ENCODE data around the gene PHLPP1. TPM values are rescaled to one million over a fixed set of nuclear protein-coding genes. Genes with fewer than 3 reads are reported as not detected.

Gene PHLPP1
- total RNA-seq, 1 experiment from 2014 or later, result 14.7 TPM

- no peak overlapping the region for H3K9ac ChIP-seq (ENCODE audit: low read length)
- intact Hi-C loops (cut with micrococcal nuclease), result no loop called here
- H3K4me1 ChIP-seq (ENCODE audit: control insufficient read depth in 1 of 2, insufficient read depth in 2 of 2, low read length in 2 of 2), result peaks cover 57 to 92% of the 10 kb centered on the region in 2 experiments
- ChIA-PET RAD21 (ENCODE audit: low non-redundant PET in 1 of 2, low total read pairs in 2 of 2, uncharacterized antibody in 2 of 2, unreplicated experiment in 2 of 2) (no interaction called here), CTCF (no interaction called here), POLR2A (no interaction called here)
- peak overlapping the region; percentile 61 for H3K4me2 ChIP-seq (ENCODE audit: low read length)
- no peaks in the 10 kb centered on the region for H4K20me1 ChIP-seq (ENCODE audit: insufficient read depth)
- no peaks in the 10 kb centered on the region for H3K79me2 ChIP-seq (ENCODE audit: insufficient read depth, low read length)
- H3K27me3 ChIP-seq (ENCODE audit: insufficient read depth, low read length), result no peaks in the 10 kb centered on the region
- no peak for ATAC-seq
- no peaks in the 10 kb centered on the region for H3K9me2 ChIP-seq (ENCODE audit: insufficient read depth)
- H3K4me3 ChIP-seq (replicated peaks in 1 of 2; ENCODE audit: low read depth in 1 of 2, low read length in 2 of 2), result 0 out of 4 replicates have a peak overlapping the region, but pooled peaks of 1 of the 2 experiments have one; percentile 3
- TF ChIP-seq TCF7L2 (IDR thresholded peaks at IDR 0.05; ENCODE audit: borderline replicate concordance, extremely low read depth, insufficient read depth, insufficient read length) (no peak), EZH2 (IDR thresholded peaks at IDR 0.05) (no peak), POLR2AphosphoS5 (IDR thresholded peaks at IDR 0.05; ENCODE audit: low read depth, low read length) (no peak), RAD21 (IDR thresholded peaks at IDR 0.05; ENCODE audit: low read depth) (no peak), SIN3A (IDR thresholded peaks at IDR 0.05; ENCODE audit: low read depth) (no peak), ATF3 (IDR thresholded peaks at IDR 0.05) (no peak), ZNF274 (IDR thresholded peaks at IDR 0.05; ENCODE audit: low read depth, low read length) (no peak), ZBTB33 (IDR thresholded peaks at IDR 0.05; ENCODE audit: extremely low read depth, insufficient replicate concordance, low read length) (no peak), ZFX (IDR thresholded peaks at IDR 0.05) (no peak), ELF1 (IDR thresholded peaks at IDR 0.05; ENCODE audit: borderline replicate concordance, low read depth) (no peak), POLR2A (IDR thresholded peaks at IDR 0.05; ENCODE audit: borderline replicate concordance, extremely low read depth, insufficient read depth, insufficient read length) (no peak), SP1 (IDR thresholded peaks at IDR 0.05; ENCODE audit: low read depth) (no peak), CEBPB (IDR thresholded peaks at IDR 0.05; ENCODE audit: low read depth) (no peak), EGR1 (IDR thresholded peaks at IDR 0.05; ENCODE audit: low read depth) (no peak), FOSL1 (IDR thresholded peaks at IDR 0.05; ENCODE audit: low read depth) (no peak)
- TF ChIP-seq, protein P1, sequence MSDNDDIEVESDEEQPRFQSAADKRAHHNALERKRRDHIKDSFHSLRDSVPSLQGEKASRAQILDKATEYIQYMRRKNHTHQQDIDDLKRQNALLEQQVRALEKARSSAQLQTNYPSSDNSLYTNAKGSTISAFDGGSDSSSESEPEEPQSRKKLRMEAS (IDR thresholded peaks at IDR 0.05), result no peak
- TF ChIP-seq, protein P2, sequence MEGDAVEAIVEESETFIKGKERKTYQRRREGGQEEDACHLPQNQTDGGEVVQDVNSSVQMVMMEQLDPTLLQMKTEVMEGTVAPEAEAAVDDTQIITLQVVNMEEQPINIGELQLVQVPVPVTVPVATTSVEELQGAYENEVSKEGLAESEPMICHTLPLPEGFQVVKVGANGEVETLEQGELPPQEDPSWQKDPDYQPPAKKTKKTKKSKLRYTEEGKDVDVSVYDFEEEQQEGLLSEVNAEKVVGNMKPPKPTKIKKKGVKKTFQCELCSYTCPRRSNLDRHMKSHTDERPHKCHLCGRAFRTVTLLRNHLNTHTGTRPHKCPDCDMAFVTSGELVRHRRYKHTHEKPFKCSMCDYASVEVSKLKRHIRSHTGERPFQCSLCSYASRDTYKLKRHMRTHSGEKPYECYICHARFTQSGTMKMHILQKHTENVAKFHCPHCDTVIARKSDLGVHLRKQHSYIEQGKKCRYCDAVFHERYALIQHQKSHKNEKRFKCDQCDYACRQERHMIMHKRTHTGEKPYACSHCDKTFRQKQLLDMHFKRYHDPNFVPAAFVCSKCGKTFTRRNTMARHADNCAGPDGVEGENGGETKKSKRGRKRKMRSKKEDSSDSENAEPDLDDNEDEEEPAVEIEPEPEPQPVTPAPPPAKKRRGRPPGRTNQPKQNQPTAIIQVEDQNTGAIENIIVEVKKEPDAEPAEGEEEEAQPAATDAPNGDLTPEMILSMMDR (IDR thresholded peaks at IDR 0.05 in 2 of 3, conservative IDR thresholded peaks at IDR 0.05 in 1 of 3; ENCODE audit: borderline replicate concordance in 1 of 3, insufficient read depth in 1 of 3, low read depth in 2 of 3, low read length in 2 of 3), result no peak
- no TSS peak for BruUV-seq (replicated peaks)
- H3K36me3 ChIP-seq (ENCODE audit: control insufficient read depth in 1 of 2, insufficient read depth in 2 of 2, low read length in 2 of 2), result no peaks in the 10 kb centered on the region
- H3K27ac ChIP-seq (ENCODE audit: low read depth, low read length), result peak overlapping the region; percentile 13; the same call in 1 of the 2 replicates
- no peaks in the 10 kb centered on the region for H3K9me3 ChIP-seq (ENCODE audit: control insufficient read depth in 1 of 2, insufficient read depth in 1 of 2, low read depth in 1 of 2, low read length in 2 of 2)
- no peak overlapping the region for H2AFZ ChIP-seq (ENCODE audit: low read depth, low read length, poor library complexity, severe bottlenecking)
- no peak for DNase-seq (ENCODE audit: low read depth, low spot score)
These were observed 162.3 kb downstream of the PHLPP1 start for GRCh38 chr18:62877411-62878221.

Data from HCT116 (cell line).